Gastroesophageal sphincter (tissue), 4 donors: ENCODE data around the gene TMEM175. TPM values are rescaled to one million over a fixed set of nuclear protein-coding genes. Genes with fewer than 3 reads are reported as not detected.

Experiments
- ATAC-seq: fragments of 150-250 bp; one replicate; pipeline ENCODE4 v1.9.1; 2016; ENCODE audit warnings: mild to moderate bottlenecking, moderate library complexity
- H3K27ac ChIP-seq, 4 donors: fragments of 200-600 bp; sonication (generic) in 3 of 4; 1 replicate in 3 of 4; 2 replicates in 1 of 4; pipeline ENCODE4 v1.5.1; 2016 to 2019
- H3K27me3 ChIP-seq: fragments of 200-600 bp; sonication (generic); one replicate; pipeline ENCODE4 v1.5.1; 2019
- H3K36me3 ChIP-seq, 2 donors: fragments of 200-600 bp; sonication (generic); one replicate each; pipeline ENCODE4 v1.5.1; 2019; ENCODE audit warnings: control low read depth in 1 of 2
- H3K4me1 ChIP-seq, 3 donors: fragments of 200-600 bp; sonication (generic); 1 replicate in 2 of 3; 2 replicates in 1 of 3; pipeline ENCODE4 v1.5.1; 2016 to 2019; ENCODE audit warnings: control low read depth in 2 of 3
- H3K4me3 ChIP-seq, 2 donors: fragments of 200-600 bp; sonication (generic); one replicate each; pipeline ENCODE4 v1.5.1; 2019; ENCODE audit warnings: mild to moderate bottlenecking in 1 of 2, moderate library complexity in 1 of 2
- H3K9me3 ChIP-seq, 3 donors: fragments of 200-600 bp; sonication (generic); one replicate each; pipeline ENCODE4 v1.5.1; 2017 to 2019; ENCODE audit warnings: control low read depth in 2 of 3
- EP300 ChIP-seq: sonication (generic); formaldehyde crosslinking; IDR thresholded peaks from one replicate; pipeline ENCODE4 v1.6.1; 2017; ENCODE audit warnings: antibody characterized with exemption, mild to moderate bottlenecking
- POLR2A ChIP-seq, 2 donors: fragments of 450-650 bp; IDR thresholded peaks; one replicate each; pipeline ENCODE4 v1.6.1; 2017; ENCODE audit warnings: antibody characterized with exemption in 2 of 2, mild to moderate bottlenecking in 2 of 2, moderate library complexity in 1 of 2
- POLR2AphosphoS5 ChIP-seq: sonication (generic); formaldehyde crosslinking; IDR thresholded peaks from one replicate; pipeline ENCODE4 v1.6.1; 2017; ENCODE audit warnings: antibody characterized with exemption
- WGBS, 2 donors: methylation state at CpG; one replicate each; pipeline ENCODE4 v1.1.5; 2018; ENCODE audit warnings: low coverage in 1 of 2; 5-methylcytosine and 5-hydroxymethylcytosine counted together
- total RNA-seq, 4 donors: library from RNA; depleted of rRNA; stranded (reverse); fragments of >200 nt; gene quantifications; one replicate each; pipeline ENCODE4 v1.1.0, GENCODE V29; 2016
- TF ChIP-seq, protein P1 (sequence below), 4 experiments: fragments of 200-600 bp in 2 of 4; fragments of 450-650 bp in 2 of 4; sonication (generic) in 1 of 4; IDR thresholded peaks; one replicate each; pipeline ENCODE4 v1.5.1; 2017 to 2019; ENCODE audit warnings: antibody characterized with exemption in 4 of 4, mild to moderate bottlenecking in 2 of 4, moderate library complexity in 2 of 4

The TMEM175 gene
- total RNA-seq, 4 donors from 2014 or later, result 21.7 to 40.3 (median 24.2) TPM

DNA sequence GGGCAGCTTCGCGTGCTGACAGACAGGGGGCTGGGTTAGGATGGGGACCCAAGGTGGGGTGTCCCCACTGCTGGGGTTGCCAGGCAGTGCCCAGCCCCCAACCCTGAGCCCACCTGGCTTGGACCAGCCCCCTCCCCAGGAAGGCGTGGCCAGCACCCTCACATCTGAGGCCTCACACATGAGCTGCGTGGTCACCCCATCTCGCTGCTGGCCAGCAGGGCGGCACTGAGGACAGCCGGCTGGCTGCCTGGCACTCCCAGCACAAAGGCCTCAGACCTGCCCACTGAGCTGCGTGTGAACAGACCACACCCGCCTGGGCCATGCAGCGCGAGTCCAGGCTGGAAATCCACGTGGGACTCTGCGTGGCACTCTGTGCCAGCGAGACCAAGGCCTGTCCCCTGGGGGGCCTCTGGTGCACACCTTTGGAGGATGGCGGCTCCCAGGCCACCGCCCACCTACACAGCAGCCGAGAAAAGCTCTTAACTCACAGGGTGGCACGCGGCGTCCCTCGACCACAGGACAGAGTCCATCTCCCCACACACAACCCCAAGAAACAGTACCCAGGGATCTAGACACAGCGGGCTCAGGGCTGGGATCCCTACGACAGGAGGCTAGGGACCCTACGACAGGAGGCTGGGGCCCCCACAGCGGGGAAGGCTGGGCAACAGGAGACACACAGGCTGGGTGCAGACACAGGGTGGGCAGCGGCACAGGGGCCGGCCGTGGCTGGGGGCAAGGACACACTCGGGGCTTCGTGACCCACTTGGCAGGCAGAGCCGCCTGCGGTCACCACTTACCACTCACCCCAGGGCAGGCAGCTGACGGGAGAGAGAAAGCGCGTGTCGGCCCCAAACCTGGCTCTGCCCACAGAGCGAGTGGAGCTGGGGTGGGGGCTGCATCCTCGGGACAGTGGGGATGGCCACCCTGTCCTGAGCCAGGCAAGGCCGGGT lies 31.3 kb downstream of the TMEM175 start:
- 68% methylated on average over 4 of the region's 39 CpGs; no CpG with 5 or more reads in 1 of the 2 donors for WGBS, 2 donors
- TF ChIP-seq, protein P1, sequence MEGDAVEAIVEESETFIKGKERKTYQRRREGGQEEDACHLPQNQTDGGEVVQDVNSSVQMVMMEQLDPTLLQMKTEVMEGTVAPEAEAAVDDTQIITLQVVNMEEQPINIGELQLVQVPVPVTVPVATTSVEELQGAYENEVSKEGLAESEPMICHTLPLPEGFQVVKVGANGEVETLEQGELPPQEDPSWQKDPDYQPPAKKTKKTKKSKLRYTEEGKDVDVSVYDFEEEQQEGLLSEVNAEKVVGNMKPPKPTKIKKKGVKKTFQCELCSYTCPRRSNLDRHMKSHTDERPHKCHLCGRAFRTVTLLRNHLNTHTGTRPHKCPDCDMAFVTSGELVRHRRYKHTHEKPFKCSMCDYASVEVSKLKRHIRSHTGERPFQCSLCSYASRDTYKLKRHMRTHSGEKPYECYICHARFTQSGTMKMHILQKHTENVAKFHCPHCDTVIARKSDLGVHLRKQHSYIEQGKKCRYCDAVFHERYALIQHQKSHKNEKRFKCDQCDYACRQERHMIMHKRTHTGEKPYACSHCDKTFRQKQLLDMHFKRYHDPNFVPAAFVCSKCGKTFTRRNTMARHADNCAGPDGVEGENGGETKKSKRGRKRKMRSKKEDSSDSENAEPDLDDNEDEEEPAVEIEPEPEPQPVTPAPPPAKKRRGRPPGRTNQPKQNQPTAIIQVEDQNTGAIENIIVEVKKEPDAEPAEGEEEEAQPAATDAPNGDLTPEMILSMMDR (IDR thresholded peaks at IDR 0.05), result no peak
- TF ChIP-seq EP300, result no peak
- no peak for TF ChIP-seq POLR2A (IDR thresholded peaks at IDR 0.05)
- TF ChIP-seq POLR2AphosphoS5, result no peak
- ATAC-seq, result no peak
- Histone ChIP-seq H3K27me3 (peaks cover 10% of the 10 kb centered on the region), H3K4me1 (peaks cover 0 to 14% (median 0%) of the 10 kb centered on the region in 3 donors), H3K4me3 (no peak overlapping the region), H3K27ac (no peak overlapping the region), H3K9me3 (no peaks in the 10 kb centered on the region), H3K36me3 (peaks cover 0 to 89% of the 10 kb centered on the region in 2 donors)

DNA sequence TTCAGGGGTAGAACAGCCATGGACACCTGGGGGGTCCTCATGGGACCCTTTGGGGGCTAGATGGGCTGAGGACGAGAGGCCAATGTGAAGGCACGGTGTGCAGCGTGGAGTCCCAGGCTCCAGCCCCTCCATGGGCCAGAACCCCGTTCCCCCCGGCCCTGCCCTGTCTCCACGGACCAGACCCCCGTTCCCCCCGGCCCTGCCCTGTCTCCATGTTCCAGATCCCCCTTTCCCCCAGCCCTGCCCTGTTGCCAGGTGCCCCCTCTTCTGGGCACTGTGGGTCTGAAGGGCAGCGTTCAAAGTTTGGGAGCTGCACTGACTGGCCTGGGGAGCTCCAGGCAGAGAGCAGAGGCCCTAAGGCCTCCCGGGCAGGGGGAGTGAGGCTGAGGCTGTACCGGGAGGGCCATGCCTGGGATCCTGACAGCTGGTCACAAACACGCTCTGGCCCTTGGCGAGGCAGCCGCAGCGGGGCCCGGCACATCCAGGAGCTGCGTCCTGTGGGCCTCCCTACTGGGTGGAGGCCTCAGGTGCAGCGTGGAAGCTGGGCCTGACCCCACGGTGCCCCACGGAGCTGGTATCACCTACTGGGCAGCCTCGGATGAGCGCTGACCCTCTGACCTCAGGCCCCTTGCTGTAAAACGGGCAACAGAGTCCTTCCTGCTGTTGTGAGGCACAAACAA lies 32.2 kb downstream of the TMEM175 start:
- H3K36me3 ChIP-seq, result peaks cover 0 to 79% of the 10 kb centered on the region in 2 donors
- TF ChIP-seq, protein P1 (IDR thresholded peaks at IDR 0.05), result no peak
- TF ChIP-seq POLR2A (IDR thresholded peaks at IDR 0.05) (no peak), EP300 (no peak), POLR2AphosphoS5 (no peak)
- no peak for ATAC-seq

GRCh38 chr4:965048-965765 lies 32.9 kb downstream of the TMEM175 start:
- Histone ChIP-seq H3K36me3 (peaks cover 0 to 72% of the 10 kb centered on the region in 2 donors), H3K4me1 (peaks cover 0 to 16% (median 0%) of the 10 kb centered on the region in 3 donors), H3K27ac (no peak overlapping the region), H3K4me3 (no peak overlapping the region), H3K9me3 (no peaks in the 10 kb centered on the region), H3K27me3 (peaks cover 16% of the 10 kb centered on the region)
- ATAC-seq, result no peak
- TF ChIP-seq, protein P1 (IDR thresholded peaks at IDR 0.05), result no peak
- TF ChIP-seq EP300 (no peak), POLR2AphosphoS5 (no peak), POLR2A (IDR thresholded peaks at IDR 0.05) (no peak)
- WGBS, 2 donors, result no CpG with 5 or more reads among the region's 26 CpGs

More for the DNA sequence above, 32.2 kb downstream of the TMEM175 start:
- 40% methylated on average over 1 of the region's 23 CpGs; no CpG with 5 or more reads in 1 of the 2 donors for WGBS, 2 donors
- Histone ChIP-seq H3K4me3 (no peak overlapping the region), H3K9me3 (no peaks in the 10 kb centered on the region), H3K27ac (no peak overlapping the region), H3K27me3 (peaks cover 16% of the 10 kb centered on the region), H3K4me1 (peaks cover 0 to 15% (median 0%) of the 10 kb centered on the region in 3 donors)

DNA sequence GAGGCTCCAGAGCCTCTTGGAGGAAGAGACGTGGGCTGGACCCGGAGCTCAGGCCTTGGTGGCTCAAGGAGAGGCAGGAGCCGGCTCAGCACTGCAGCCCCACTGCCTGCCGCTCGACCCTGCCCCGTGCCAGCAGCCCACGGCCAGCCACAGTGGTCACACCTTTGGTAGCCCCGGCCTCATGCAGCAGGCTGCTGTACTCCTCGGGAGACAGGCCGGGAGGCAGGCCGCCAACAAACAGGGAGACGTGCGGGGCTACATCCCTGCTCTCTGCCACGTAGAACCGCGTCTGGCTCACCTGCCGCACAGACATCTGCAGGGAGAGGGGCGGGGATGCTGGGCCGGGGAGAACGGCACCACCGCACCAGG lies 33.5 kb downstream of the TMEM175 start:
- Histone ChIP-seq H3K27me3 (peaks cover 16% of the 10 kb centered on the region), H3K9me3 (no peaks in the 10 kb centered on the region), H3K27ac (no peak overlapping the region), H3K4me3 (no peak overlapping the region), H3K36me3 (peaks cover 0 to 67% of the 10 kb centered on the region in 2 donors), H3K4me1 (peaks cover 0 to 21% (median 0%) of the 10 kb centered on the region in 3 donors)
- ATAC-seq, result no peak
- TF ChIP-seq, protein P1 (IDR thresholded peaks at IDR 0.05), result no peak
- TF ChIP-seq POLR2A (IDR thresholded peaks at IDR 0.05) (no peak), EP300 (no peak), POLR2AphosphoS5 (no peak)
- WGBS, 2 donors, result 90% methylated on average over 2 of the region's 21 CpGs; no CpG with 5 or more reads in 1 of the 2 donors
